Progenitor cell of endocrine pancreas (in vitro differentiated cells): ENCODE data around the gene PABPN1. TPM values are rescaled to one million over a fixed set of nuclear protein-coding genes. Genes with fewer than 3 reads are reported as not detected.
"Not testable (repeated sequence)": the region's sequence is repeated elsewhere in the genome, so short reads cannot be mapped to it uniquely, and the experiment has no call there.

Source experiments
- DNase-seq: peaks from one replicate; pipeline ENCODE4 v3.0.0; 2021; ENCODE audit warnings: low spot score; ENCODE audit not compliant: unreplicated experiment
- H3K27ac Mint-ChIP-seq: 2 replicates; pipeline ENCODE4 v1.8.0; 2021; ENCODE audit warnings: mild to moderate bottlenecking, moderate library complexity, mixed read lengths
- H3K27me3 Mint-ChIP-seq: 2 replicates; pipeline ENCODE4 v1.8.0; 2021; ENCODE audit warnings: mixed read lengths
- H3K36me3 Mint-ChIP-seq: 2 replicates; pipeline ENCODE4 v1.8.0; 2022; ENCODE audit warnings: mixed read lengths; ENCODE audit not compliant: insufficient read depth
- H3K4me1 Mint-ChIP-seq: 2 replicates; pipeline ENCODE4 v1.8.0; 2021; ENCODE audit warnings: low read depth, mixed read lengths
- H3K4me3 Mint-ChIP-seq: 2 replicates; pipeline ENCODE4 v1.8.0; 2021; ENCODE audit warnings: low read depth, mild to moderate bottlenecking, moderate library complexity, mixed read lengths
- H3K9me3 Mint-ChIP-seq: 2 replicates; pipeline ENCODE4 v1.8.0; 2021; ENCODE audit warnings: low read depth, mixed read lengths
- long read RNA-seq: library from polyadenylated mRNA; unstranded; transcript quantifications from one replicate; pipeline ENCODE4 v2.0.0, GENCODE V29; 2020
- total RNA-seq: library from RNA; stranded (reverse); gene quantifications from 2 replicates; pipeline ENCODE4 v1.2.1, GENCODE V29; 2021
- TF ChIP-seq, protein P1 (sequence below): fragments of 200-600 bp; sonication (generic); IDR thresholded peaks from one replicate; pipeline ENCODE4 v1.5.0; 2021; ENCODE audit warnings: antibody characterized with exemption, mild to moderate bottlenecking; ENCODE audit not compliant: unreplicated experiment

PABPN1 gene, protein sequence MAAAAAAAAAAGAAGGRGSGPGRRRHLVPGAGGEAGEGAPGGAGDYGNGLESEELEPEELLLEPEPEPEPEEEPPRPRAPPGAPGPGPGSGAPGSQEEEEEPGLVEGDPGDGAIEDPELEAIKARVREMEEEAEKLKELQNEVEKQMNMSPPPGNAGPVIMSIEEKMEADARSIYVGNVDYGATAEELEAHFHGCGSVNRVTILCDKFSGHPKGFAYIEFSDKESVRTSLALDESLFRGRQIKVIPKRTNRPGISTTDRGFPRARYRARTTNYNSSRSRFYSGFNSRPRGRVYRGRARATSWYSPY
- 318 and 338 TPM in 2 replicates for total RNA-seq
- long read RNA-seq, partial matches to known transcripts, result 0 of 6 reads
- long read RNA-seq, other reads (novel, unspliced or antisense), result 3 of 6 reads

DNA sequence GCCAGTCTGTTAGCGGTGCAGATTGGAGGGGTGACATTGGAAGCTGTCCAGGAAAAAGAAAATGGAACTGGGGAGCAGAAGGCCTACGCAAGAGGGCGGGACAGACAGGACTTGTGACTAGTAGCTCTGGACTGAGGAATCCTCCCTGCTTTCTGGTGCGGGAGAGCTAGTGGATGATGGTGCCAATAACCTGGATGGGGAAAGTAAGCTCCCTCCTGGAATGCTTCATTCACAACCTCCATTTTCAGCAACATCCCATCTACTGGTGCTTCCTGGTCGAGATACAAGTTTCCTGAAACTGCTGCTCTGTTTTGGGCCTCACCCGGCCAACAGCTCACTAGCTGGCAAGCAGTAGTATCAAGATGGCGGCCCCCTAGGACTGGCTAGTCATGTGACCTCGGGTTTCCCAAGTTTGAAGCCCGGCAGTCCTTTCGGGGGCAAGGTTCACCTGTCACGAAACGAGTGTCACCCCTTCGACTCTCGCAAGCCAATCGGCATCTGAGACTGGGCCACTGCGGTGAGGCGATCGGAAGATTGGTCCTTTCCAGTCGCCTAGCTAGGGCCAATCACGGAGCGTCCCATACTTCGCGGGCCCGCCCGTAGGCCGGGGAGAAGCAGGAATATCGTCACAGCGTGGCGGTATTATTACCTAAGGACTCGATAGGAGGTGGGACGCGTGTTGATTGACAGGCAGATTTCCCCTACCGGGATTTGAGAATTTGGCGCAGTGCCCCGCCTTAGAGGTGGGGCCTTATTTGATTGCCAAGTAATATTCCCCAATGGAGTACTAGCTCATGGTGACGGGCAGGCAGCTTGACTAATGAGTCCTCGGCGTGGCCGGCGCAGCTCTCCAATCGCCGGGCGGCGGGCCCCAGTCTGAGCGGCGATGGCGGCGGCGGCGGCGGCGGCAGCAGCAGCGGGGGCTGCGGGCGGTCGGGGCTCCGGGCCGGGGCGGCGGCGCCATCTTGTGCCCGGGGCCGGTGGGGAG lies at the start of gene PABPN1:
PABPN1 (plus strand) TSS at position 874 of the 988 bp plus-strand sequence; CDS start at position 887, 13 bp downstream.
- Mint-ChIP-seq H3K27ac (peak within 1 kb of the TSS; percentile 99), H3K4me1 (peaks cover 21% of the 10 kb centered on the region), H3K4me3 (peak within 1 kb of the TSS; percentile 98), H3K27me3 (no peaks in the 10 kb centered on the region), H3K36me3 (peaks cover 23% of the 10 kb centered on the region), H3K9me3 (no peaks in the 10 kb centered on the region)
- DNase-seq, result peak; percentile 95
- TF ChIP-seq, protein P1, sequence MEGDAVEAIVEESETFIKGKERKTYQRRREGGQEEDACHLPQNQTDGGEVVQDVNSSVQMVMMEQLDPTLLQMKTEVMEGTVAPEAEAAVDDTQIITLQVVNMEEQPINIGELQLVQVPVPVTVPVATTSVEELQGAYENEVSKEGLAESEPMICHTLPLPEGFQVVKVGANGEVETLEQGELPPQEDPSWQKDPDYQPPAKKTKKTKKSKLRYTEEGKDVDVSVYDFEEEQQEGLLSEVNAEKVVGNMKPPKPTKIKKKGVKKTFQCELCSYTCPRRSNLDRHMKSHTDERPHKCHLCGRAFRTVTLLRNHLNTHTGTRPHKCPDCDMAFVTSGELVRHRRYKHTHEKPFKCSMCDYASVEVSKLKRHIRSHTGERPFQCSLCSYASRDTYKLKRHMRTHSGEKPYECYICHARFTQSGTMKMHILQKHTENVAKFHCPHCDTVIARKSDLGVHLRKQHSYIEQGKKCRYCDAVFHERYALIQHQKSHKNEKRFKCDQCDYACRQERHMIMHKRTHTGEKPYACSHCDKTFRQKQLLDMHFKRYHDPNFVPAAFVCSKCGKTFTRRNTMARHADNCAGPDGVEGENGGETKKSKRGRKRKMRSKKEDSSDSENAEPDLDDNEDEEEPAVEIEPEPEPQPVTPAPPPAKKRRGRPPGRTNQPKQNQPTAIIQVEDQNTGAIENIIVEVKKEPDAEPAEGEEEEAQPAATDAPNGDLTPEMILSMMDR, result no peak

DNA sequence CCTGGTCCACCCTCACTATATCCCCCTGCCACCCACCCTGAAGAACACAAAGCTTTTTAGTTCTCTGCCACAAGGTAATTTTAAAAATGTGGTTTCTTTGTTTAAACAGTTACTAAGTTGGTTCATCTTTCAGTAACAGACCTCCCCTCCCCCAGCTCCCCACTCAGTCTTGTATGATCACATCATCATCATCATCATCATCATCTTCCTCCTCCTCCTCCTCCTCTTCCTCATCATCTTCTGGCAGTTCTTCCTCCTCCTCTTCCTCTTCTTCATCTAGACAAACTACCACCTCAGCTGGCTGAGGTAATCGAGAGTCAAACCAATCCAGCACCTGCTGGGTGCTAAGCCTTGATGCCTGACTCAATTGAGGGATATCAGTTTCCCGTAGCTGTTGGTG lies 45.8 kb upstream of the PABPN1 start:
- Mint-ChIP-seq H3K9me3 (no peaks in the 10 kb centered on the region), H3K27ac (no peak overlapping the region), H3K27me3 (no peaks in the 10 kb centered on the region), H3K36me3 (peaks cover 22% of the 10 kb centered on the region), H3K4me3 (no peak overlapping the region), H3K4me1 (peaks cover 8% of the 10 kb centered on the region)
- TF ChIP-seq, protein P1, result no peak
- no peak for DNase-seq

DNA sequence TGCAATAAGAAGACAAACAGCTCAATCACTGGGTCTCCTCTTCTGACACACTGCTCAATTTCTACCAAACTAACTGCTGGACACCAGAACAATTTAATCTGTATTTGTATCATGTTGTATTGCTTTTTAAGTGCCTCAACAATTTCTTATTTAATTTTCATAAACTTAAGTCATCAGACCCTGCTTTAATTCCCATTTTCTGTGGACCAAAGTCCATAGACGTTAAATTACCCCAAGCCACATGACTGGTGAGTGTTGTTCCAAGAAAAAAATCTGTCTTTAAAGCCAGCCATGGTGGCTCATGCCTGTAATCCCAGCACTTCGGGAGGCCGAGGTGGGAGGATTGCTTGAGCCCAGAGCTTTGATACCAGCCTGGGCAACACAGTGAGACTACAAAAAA lies 44.1 kb upstream of the PABPN1 start:
- Mint-ChIP-seq H3K27me3 (no peaks in the 10 kb centered on the region), H3K9me3 (no peaks in the 10 kb centered on the region), H3K4me1 (peaks cover 8% of the 10 kb centered on the region)

DNA sequence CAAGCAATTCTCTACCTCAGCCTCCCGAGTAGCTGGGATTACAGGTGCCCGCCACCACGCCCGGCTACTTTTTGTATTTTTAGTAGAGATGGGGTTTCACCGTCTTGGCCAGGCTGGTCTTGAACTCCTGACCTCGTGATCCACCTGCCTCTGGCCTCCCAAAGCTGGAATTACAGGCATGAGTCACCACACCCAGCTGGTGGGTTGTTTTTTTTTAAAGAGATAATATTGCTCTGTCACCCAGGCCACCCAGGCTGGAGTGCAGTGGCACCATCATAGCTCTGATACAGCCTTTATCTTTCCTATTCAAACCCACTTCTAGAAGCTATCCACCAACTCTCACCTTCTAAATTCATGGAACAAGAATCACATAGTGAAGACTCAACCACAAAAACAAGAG lies 43.3 kb upstream of the PABPN1 start:
- not testable (repeated sequence) for DNase-seq, H3K27me3 Mint-ChIP-seq, H3K9me3 Mint-ChIP-seq, H3K4me3 Mint-ChIP-seq, H3K27ac Mint-ChIP-seq, H3K4me1 Mint-ChIP-seq
- H3K36me3 Mint-ChIP-seq, result peaks cover 22% of the 10 kb centered on the region

More for the DNA sequence above, 44.1 kb upstream of the PABPN1 start:
- TF ChIP-seq, protein P1, result no peak
- Mint-ChIP-seq H3K27ac (no peak overlapping the region), H3K36me3 (peaks cover 22% of the 10 kb centered on the region), H3K4me3 (no peak overlapping the region)
- DNase-seq, result no peak

DNA sequence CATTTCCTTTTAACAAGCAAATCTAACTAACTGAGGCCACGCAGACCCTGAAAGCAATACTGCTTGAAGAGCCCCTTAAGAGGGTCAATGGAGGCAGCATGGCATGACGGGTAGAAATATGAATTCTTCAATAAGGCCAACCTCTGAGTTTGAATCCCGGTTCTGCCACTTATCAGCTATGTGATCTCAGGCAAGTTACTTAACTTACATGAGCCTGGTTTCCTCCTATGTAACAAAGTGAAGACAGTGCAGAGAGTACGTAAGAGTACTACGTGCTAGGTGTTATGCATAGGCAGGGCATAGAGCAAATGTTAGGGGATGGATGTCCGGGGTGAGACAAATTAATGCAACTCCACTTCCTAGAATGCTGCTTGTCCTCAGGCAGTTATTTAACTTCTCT lies 40.0 kb upstream of the PABPN1 start:
- TF ChIP-seq, protein P1, result no peak
- Mint-ChIP-seq H3K4me1 (peaks cover 16% of the 10 kb centered on the region), H3K27me3 (no peaks in the 10 kb centered on the region), H3K4me3 (no peak overlapping the region), H3K9me3 (no peaks in the 10 kb centered on the region), H3K27ac (peak overlapping the region; percentile 14), H3K36me3 (peaks cover 8% of the 10 kb centered on the region)
- DNase-seq, result no peak
